Breast epithelium (tissue), 4 donors: ENCODE data around the gene LRRC4C. TPM values are rescaled to one million over a fixed set of nuclear protein-coding genes. Genes with fewer than 3 reads are reported as not detected.

Source experiments
- DNase-seq, 2 donors: peaks; one replicate each; pipeline ENCODE4 v3.0.0-alpha.2; 2019; ENCODE audit warnings: low spot score in 2 of 2
- H3K27ac ChIP-seq, 2 donors: fragments of 200-600 bp; sonication (generic) in 1 of 2; one replicate each; pipeline ENCODE4 v1.5.1; 2016 to 2019; ENCODE audit warnings: mild to moderate bottlenecking in 1 of 2
- H3K27me3 ChIP-seq, 2 donors: fragments of 200-600 bp; sonication (generic) in 1 of 2; one replicate each; pipeline versions ENCODE4 v1.5.1 to v1.6.0; 2017 to 2019; ENCODE audit warnings: control low read depth in 1 of 2, mild to moderate bottlenecking in 1 of 2
- H3K36me3 ChIP-seq: fragments of 200-600 bp; one replicate; pipeline ENCODE4 v1.5.1; 2019
- H3K4me1 ChIP-seq, 2 donors: fragments of 200-600 bp; sonication (generic); one replicate each; pipeline ENCODE4 v1.5.1; 2016 to 2019; ENCODE audit warnings: control low read depth in 1 of 2
- H3K4me3 ChIP-seq, 3 donors: fragments of 200-600 bp; sonication (generic); 1 replicate in 2 of 3; 2 replicates in 1 of 3; pipeline ENCODE4 v1.5.1; 2016 to 2019; ENCODE audit warnings: mild to moderate bottlenecking in 3 of 3, moderate library complexity in 2 of 3
- H3K9me3 ChIP-seq, 2 donors: fragments of 200-600 bp; sonication (generic) in 1 of 2; one replicate each; pipeline ENCODE4 v1.5.1; 2016 to 2019; ENCODE audit warnings: control low read depth in 1 of 2
- POLR2A ChIP-seq: fragments of 450-650 bp; IDR thresholded peaks from one replicate; pipeline ENCODE4 v1.6.1; 2016; ENCODE audit warnings: antibody characterized with exemption, mild to moderate bottlenecking, moderate library complexity
- POLR2AphosphoS5 ChIP-seq, 3 donors: sonication (generic); formaldehyde crosslinking; IDR thresholded peaks; one replicate each; pipeline ENCODE4 v1.6.1; 2017; ENCODE audit warnings: antibody characterized with exemption in 3 of 3
- intact Hi-C: fragments of 100-400 bp; cut with DNase I; formaldehyde crosslinking; loops from one replicate; pipeline ENCODE4 v1.15.1; 2023; ENCODE audit warnings: low total_unique reads
- total RNA-seq, 3 donors: library from RNA; depleted of rRNA; stranded (reverse); fragments of >200 nt; gene quantifications; one replicate each; pipeline ENCODE4 v1.1.0, GENCODE V29; 2016
- TF ChIP-seq, protein P1 (sequence below), 3 donors: fragments of 450-650 bp; IDR thresholded peaks; one replicate each; pipeline ENCODE4 v1.5.1; 2016 to 2017; ENCODE audit warnings: antibody characterized with exemption in 3 of 3, mild to moderate bottlenecking in 3 of 3, moderate library complexity in 3 of 3

The LRRC4C gene
- total RNA-seq, 3 donors from 2014 or later: 2.9 to 15.4 (median 6.6) TPM

DNA sequence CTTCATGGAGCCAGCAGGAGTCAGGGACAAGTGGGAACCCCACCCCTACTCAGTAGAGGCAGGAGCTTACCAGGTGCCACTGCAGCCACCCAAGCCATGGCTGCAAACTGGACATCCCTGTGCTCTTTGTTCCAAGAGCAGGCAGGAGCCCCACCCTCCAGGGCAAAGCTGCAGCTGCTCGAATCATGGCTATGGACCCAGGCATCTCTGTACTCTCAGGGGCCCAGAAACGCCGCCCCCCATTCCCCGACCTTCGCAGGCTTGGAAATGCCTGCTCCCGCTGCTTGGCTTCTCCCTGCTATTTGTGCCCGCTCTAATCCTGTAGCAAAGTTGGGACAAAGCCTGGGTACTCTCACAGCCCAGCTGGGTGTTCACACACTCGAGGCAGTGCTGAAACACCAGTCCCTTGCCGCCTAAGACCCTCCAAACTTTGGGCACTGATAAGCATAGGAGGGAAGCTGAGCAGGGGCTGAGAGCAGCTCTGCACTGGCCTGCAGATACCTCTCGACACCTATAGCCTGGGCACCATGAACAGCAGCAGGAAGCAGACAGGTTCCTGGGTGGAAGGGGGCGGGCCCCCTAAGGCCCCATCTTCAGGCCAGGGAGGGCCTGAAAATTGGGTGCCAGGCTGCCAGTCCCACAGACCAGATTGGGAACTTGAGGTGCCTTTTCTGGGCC lies 402.4 kb downstream of the LRRC4C start:
- no peak for DNase-seq

DNA sequence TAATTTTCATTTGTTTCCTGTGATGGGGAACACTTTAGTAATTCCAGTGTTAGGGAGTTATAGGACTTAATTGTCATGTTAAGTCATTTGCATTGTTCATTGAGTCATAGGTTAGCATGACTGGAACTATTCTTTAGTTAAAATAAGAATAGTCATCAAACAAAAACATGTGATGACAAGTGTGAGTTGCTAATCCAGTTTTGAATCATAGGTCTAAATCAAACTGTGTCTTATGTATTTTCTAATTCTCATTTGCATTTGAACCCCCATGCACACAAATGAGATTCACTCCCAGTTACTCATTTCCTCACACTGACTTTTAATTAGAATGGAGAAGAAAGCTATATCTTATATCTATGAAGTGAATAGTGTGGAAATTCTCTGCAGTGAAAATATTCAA lies 405.6 kb downstream of the LRRC4C start:
- H3K4me1 ChIP-seq: no peaks in the 10 kb centered on the region
- no peak overlapping the region for H3K27ac ChIP-seq
- DNase-seq: no peak
- TF ChIP-seq POLR2A (no peak), POLR2AphosphoS5 (IDR thresholded peaks at IDR 0.05) (no peak)
- TF ChIP-seq, protein P1, sequence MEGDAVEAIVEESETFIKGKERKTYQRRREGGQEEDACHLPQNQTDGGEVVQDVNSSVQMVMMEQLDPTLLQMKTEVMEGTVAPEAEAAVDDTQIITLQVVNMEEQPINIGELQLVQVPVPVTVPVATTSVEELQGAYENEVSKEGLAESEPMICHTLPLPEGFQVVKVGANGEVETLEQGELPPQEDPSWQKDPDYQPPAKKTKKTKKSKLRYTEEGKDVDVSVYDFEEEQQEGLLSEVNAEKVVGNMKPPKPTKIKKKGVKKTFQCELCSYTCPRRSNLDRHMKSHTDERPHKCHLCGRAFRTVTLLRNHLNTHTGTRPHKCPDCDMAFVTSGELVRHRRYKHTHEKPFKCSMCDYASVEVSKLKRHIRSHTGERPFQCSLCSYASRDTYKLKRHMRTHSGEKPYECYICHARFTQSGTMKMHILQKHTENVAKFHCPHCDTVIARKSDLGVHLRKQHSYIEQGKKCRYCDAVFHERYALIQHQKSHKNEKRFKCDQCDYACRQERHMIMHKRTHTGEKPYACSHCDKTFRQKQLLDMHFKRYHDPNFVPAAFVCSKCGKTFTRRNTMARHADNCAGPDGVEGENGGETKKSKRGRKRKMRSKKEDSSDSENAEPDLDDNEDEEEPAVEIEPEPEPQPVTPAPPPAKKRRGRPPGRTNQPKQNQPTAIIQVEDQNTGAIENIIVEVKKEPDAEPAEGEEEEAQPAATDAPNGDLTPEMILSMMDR (IDR thresholded peaks at IDR 0.05): no peak
- H3K9me3 ChIP-seq: no peaks in the 10 kb centered on the region
- intact Hi-C loops: no loop called here
- no peaks in the 10 kb centered on the region for H3K36me3 ChIP-seq
- H3K4me3 ChIP-seq: no peak overlapping the region
- H3K27me3 ChIP-seq: no peaks in the 10 kb centered on the region

More for the DNA sequence above, 402.4 kb downstream of the LRRC4C start:
- H3K4me1 ChIP-seq: no peaks in the 10 kb centered on the region
- TF ChIP-seq POLR2AphosphoS5 (IDR thresholded peaks at IDR 0.05): no peak
- TF ChIP-seq POLR2A: no peak
- TF ChIP-seq, protein P1 (IDR thresholded peaks at IDR 0.05): no peak
- H3K9me3 ChIP-seq: no peaks in the 10 kb centered on the region
- H3K27me3 ChIP-seq: no peaks in the 10 kb centered on the region
- H3K36me3 ChIP-seq: no peaks in the 10 kb centered on the region
- intact Hi-C loops: no loop called here
- no peak overlapping the region for H3K4me3 ChIP-seq
- H3K27ac ChIP-seq: no peak overlapping the region

DNA sequence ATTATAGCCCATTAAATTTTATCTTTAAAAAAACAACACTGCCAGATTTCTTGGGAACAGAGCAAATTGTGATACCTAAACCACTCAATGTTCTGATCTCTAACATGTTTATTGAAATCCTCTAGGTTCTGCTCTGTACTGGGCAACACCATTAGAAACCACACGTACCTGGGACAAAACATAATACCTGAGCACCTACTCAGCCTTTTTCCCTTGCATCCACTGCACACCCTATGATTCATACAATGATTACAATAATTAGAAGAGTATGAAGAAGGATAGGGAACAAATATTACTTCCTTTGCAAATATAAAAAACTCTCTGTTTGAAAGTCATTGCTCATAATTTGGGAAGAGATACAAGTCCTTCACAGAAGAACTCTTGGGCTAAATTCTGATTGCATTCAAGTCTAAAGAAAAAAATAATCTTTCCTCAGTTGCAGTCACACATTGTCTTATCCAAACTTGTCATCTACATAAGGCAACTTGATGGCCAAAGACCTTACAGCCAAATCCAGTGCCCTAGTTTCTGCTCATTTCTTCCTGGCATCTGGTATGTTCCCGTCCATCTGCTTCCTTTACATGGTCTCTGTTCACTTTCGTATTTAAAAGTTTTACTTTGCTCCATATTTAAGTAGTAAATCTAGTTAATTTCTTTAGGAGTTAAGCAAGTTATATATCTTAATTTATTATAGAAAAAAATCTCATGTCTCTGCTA lies 407.4 kb downstream of the LRRC4C start:
- Histone ChIP-seq H3K4me3 (no peak overlapping the region), H3K27ac (no peak overlapping the region), H3K4me1 (no peaks in the 10 kb centered on the region), H3K9me3 (no peaks in the 10 kb centered on the region), H3K36me3 (no peaks in the 10 kb centered on the region), H3K27me3 (no peaks in the 10 kb centered on the region)
- intact Hi-C loops: no loop called here
- no peak for DNase-seq
- TF ChIP-seq POLR2A: no peak
- TF ChIP-seq POLR2AphosphoS5 (IDR thresholded peaks at IDR 0.05): no peak
- TF ChIP-seq, protein P1 (IDR thresholded peaks at IDR 0.05): no peak

DNA sequence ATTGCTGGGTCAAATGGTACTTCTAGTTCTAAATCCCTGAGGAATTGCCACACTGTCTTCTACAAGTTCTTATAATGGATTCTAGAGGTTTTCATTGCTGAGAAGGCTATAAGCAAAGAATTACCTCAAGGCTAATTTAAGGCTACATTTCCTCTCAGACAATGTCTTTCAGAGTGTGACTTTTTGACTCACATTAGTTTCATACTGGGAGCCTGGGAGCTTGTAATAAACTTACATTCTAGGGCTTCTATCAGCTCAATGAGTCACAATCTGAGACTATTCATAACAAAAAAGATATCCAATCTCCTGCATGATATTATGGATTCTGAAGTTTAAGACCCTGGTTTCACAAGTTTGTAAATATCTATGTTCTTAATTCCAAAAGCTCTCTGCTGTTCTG lies 408.7 kb downstream of the LRRC4C start:
- H3K36me3 ChIP-seq: no peaks in the 10 kb centered on the region
- no peaks in the 10 kb centered on the region for H3K9me3 ChIP-seq
- no peak overlapping the region for H3K4me3 ChIP-seq
- no peak overlapping the region for H3K27ac ChIP-seq
- TF ChIP-seq POLR2A (no peak), POLR2AphosphoS5 (IDR thresholded peaks at IDR 0.05) (no peak)
- TF ChIP-seq, protein P1 (IDR thresholded peaks at IDR 0.05): no peak
- H3K4me1 ChIP-seq: no peaks in the 10 kb centered on the region
- DNase-seq: no peak
- H3K27me3 ChIP-seq: no peaks in the 10 kb centered on the region
- intact Hi-C loops: no loop called here

DNA sequence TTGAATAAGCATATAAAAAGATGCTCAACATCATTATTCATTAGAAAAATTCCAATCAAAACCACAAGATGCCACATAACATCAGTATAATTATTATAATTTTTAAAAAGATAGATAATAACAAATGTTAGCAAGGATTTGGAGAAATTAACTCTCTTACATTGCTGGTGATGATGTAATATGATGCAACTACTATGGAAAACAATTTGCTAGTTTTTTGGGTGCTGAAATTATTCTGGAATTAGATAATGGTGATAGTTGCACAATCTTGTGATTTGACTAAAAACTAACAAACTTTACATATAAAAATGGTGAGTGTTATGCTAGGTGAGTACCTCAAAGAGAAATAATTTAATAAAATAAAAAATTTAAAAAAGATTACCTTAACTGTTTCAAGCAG lies 412.2 kb downstream of the LRRC4C start:
- TF ChIP-seq POLR2AphosphoS5 (IDR thresholded peaks at IDR 0.05): no peak
- TF ChIP-seq, protein P1 (IDR thresholded peaks at IDR 0.05): no peak
- no peak for TF ChIP-seq POLR2A
- intact Hi-C loops: no loop called here
- Histone ChIP-seq H3K36me3 (no peaks in the 10 kb centered on the region), H3K4me3 (no peak overlapping the region), H3K4me1 (no peaks in the 10 kb centered on the region), H3K9me3 (no peaks in the 10 kb centered on the region), H3K27me3 (no peaks in the 10 kb centered on the region), H3K27ac (no peak overlapping the region)
- DNase-seq: no peak
